Ishikawa (cell line): ENCODE measurements around the gene PTCD1.
A peak's percentile ranks its signal among the peaks of the same experiment; 100 is the strongest.

ENCODE experiments used
- CEBPB ChIP-seq: IDR thresholded peaks from 2 replicates; pipeline ENCODE4 v1.6.1; 2012
- CREB1 ChIP-seq: IDR thresholded peaks from 2 replicates; pipeline ENCODE4 v1.6.1; 2012; ENCODE audit warnings: low read depth
- EGR1 ChIP-seq: IDR thresholded peaks from 2 replicates; pipeline ENCODE4 v1.6.1; 2012
- EP300 ChIP-seq: IDR thresholded peaks from 2 replicates; pipeline ENCODE4 v1.6.1; 2012; ENCODE audit warnings: borderline replicate concordance
- FOXM1 ChIP-seq: IDR thresholded peaks from 2 replicates; pipeline ENCODE4 v1.6.1; 2012; ENCODE audit warnings: low read depth, borderline replicate concordance
- NFIC ChIP-seq: IDR thresholded peaks from 2 replicates; pipeline ENCODE4 v1.6.1; 2012
- RAD21 ChIP-seq: IDR thresholded peaks from 2 replicates; pipeline ENCODE4 v1.6.1; 2012; ENCODE audit warnings: low read depth
- REST ChIP-seq: IDR thresholded peaks from 2 replicates; pipeline ENCODE4 v1.6.1; 2012; ENCODE audit warnings: low read depth, mild to moderate bottlenecking
- TAF1 ChIP-seq: IDR thresholded peaks from 2 replicates; pipeline ENCODE4 v1.6.1; 2012; ENCODE audit warnings: low read depth, mild to moderate bottlenecking
- TCF12 ChIP-seq: IDR thresholded peaks from 2 replicates; pipeline ENCODE4 v1.6.1; 2012; ENCODE audit warnings: low read depth
- TEAD4 ChIP-seq: IDR thresholded peaks from 2 replicates; pipeline ENCODE4 v1.6.1; 2012
- YY1 ChIP-seq: IDR thresholded peaks from 2 replicates; pipeline ENCODE4 v1.6.1; 2012; ENCODE audit warnings: low read depth
- ZBTB7A ChIP-seq: IDR thresholded peaks from 2 replicates; pipeline ENCODE4 v1.6.1; 2012; ENCODE audit warnings: low read depth
- TF ChIP-seq, protein P1 (sequence below): IDR thresholded peaks from 2 replicates; pipeline ENCODE4 v1.6.1; 2012
- TF ChIP-seq, protein P2 (sequence below): IDR thresholded peaks from 2 replicates; pipeline ENCODE4 v1.6.1; 2012

PTCD1 gene

DNA sequence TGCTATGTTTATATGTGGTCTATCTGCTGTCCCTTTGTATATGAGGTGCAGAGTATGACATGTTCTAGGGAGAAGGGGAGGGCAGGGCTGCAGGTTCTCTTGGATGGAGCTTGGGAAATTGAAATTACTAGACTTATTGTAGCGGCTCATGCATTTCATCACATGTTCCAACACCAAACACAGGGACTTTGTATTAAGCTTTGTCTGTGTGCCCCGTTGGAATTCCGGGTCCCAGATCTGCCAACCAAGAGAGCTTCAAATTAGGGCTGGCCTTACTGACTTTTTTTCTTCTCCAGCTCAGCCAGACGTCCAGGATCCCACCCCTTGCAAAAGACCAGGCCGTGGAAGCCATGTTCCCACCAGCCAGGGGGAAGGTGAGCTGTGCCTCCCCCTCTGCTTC is 37.5 kb upstream of the PTCD1 start:
- TF ChIP-seq REST (no peak), CREB1 (no peak), TAF1 (no peak), ZBTB7A (no peak), YY1 (no peak), RAD21 (no peak), TEAD4 (no peak), EP300 (no peak)
- TF ChIP-seq, protein P1, sequence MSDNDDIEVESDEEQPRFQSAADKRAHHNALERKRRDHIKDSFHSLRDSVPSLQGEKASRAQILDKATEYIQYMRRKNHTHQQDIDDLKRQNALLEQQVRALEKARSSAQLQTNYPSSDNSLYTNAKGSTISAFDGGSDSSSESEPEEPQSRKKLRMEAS: no peak

DNA sequence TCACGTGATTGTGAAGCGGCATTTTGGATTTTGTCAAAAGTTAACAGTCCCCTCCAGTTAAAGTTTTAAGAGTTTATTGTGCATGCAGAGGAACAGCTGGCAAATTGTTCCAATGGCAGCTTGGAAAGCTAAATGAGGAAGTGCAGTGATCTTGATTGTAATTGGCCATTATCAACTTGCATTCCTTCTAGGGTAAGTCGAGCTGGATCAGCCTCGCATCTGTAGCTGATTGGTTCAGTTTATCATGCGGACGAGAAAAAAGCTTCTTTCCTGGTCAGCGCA is 34.7 kb upstream of the PTCD1 start:
- TF ChIP-seq TCF12: no peak
- TF ChIP-seq FOXM1: no peak
- no peak for TF ChIP-seq TAF1
- TF ChIP-seq CEBPB: no peak
- TF ChIP-seq RAD21: no peak
- TF ChIP-seq ZBTB7A: no peak
- TF ChIP-seq, protein P1: no peak
- TF ChIP-seq YY1: no peak

DNA sequence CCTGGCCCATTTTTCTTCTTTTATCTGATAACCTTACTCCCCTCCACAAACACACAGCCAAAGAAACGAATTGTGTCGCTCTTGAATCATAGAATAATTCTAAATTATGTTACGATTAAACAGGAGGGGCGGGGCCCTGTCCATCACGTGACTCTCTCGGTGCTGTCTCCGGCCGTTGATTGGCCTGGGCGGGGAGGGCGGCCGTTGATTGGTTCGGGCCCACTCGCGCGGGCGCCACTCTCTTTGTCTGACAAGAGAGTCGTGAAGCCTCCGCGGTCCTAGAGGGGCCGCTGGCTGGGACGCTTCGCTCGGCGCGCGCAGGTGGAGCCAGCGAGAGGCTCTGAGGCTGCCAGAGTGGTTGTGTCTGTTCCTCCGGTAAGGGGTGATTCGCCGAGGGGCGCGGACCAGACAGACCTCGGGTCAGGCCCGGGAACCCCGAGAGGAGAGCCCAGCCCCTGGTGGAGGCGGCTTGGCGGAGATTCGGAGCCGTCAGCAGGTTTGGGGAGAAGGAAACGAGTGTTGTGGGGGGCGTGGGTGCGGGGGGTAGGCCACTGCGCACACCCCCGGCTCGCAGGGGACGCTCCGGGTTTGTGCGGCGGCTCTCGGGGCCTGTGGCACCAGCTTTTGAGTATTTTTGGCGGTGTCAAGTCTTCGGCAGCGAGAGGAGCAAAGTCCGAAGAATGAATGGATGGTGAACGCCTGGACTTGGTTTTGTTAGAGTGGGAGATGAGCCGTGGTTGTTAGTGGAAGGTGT is 34.1 kb upstream of the PTCD1 start, which contains the start of gene ZNF789:
TSS of gene ZNF789 (plus strand) at position 330 of the 754 bp plus-strand sequence. CDS start 3,567 bp downstream, outside the sequence.
- peak; percentile 50; the same call in 1 of the 2 replicates for TF ChIP-seq YY1
- TF ChIP-seq EGR1: no peak
- no peak for TF ChIP-seq REST
- TF ChIP-seq, protein P1: peak; percentile 78
- TF ChIP-seq ZBTB7A: peak; percentile 49; the same call in 1 of the 2 replicates
- no peak for TF ChIP-seq CREB1
- TF ChIP-seq TAF1: peak; percentile 91
- TF ChIP-seq CEBPB: no peak
- no peak for TF ChIP-seq TEAD4
- 0 out of 2 replicates have a peak, but pooled peaks have one; percentile 42 for TF ChIP-seq FOXM1
- TF ChIP-seq, protein P2, sequence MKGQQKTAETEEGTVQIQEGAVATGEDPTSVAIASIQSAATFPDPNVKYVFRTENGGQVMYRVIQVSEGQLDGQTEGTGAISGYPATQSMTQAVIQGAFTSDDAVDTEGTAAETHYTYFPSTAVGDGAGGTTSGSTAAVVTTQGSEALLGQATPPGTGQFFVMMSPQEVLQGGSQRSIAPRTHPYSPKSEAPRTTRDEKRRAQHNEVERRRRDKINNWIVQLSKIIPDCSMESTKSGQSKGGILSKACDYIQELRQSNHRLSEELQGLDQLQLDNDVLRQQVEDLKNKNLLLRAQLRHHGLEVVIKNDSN: peak; percentile 99
- peak; percentile 58; the same call in 1 of the 2 replicates for TF ChIP-seq TCF12
- TF ChIP-seq RAD21: no peak
- 0 out of 2 replicates have a peak, but pooled peaks have one; percentile 9 for TF ChIP-seq NFIC

DNA sequence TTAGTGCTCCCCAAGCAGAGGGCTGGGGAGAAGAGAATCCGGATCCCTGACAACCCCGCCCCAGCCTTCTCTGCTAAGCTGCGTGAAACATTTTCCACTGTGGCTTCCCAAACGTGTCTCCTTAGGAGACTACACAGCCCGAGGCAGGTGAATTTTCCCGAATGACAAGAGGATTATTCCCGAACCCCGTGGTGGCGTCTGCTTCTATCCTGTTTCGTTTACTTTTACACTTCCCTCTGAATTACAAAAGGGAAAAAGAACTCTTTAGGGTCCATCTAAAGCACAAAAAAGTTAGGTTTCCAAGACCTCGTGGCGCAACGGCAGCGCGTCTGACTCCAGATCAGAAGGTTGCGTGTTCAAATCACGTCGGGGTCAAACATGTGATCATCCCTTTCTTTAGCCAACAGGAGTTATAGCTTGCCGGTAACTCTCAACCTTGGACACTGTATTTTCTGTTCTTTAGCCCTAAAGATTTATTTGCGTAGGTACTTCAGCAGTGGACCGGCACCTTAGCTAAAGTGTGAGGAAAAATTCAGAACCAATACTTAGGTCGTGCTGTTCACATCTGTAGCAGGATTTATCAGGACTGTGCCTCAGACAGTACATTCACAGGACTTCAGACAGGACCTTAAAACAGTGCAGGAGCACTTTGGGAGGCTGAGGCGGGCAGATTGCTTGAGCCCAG is 30.9 kb upstream of the PTCD1 start:
- TF ChIP-seq EP300 (no peak), CREB1 (no peak), ZBTB7A (no peak), TCF12 (no peak), TEAD4 (no peak), RAD21 (no peak), NFIC (no peak), EGR1 (no peak), CEBPB (no peak)
- TF ChIP-seq, protein P1: no peak

GRCh38 chr7:99468336-99468918 is 29.8 kb upstream of the PTCD1 start:
- TF ChIP-seq FOXM1 (no peak), REST (no peak), NFIC (no peak), YY1 (no peak), TCF12 (no peak), RAD21 (no peak), CREB1 (no peak), EP300 (no peak)
